K562 (cell line): ENCODE measurements around the gene CCND3. TPM values are rescaled to one million over a fixed set of nuclear protein-coding genes. Genes with fewer than 3 reads are reported as not detected.
A peak's percentile ranks its signal among the peaks of the same experiment; 100 is the strongest.

Experiments used
- ARNT ChIP-seq, 2 experiments: fragments of 450-650 bp; IDR thresholded peaks; 2 replicates each; pipeline ENCODE4 v1.6.1; 2016; ENCODE audit warnings: mild to moderate bottlenecking in 1 of 2
- HDAC1 ChIP-seq, 2 experiments: fragments of 450-650 bp; IDR thresholded peaks; 2 replicates each; pipeline ENCODE4 v1.6.1; 2016 to 2017; ENCODE audit warnings: inconsistent platforms in 1 of 2, mild to moderate bottlenecking in 1 of 2, moderate library complexity in 1 of 2
- MYC ChIP-seq, 2 experiments: fragments of 250-450 bp in 1 of 2; sonication (Bioruptor Pico) in 1 of 2; IDR thresholded peaks; 2 replicates each; pipeline versions ENCODE4 v1.5.1 to v1.6.1; 2012 to 2021; ENCODE audit warnings: low read depth in 2 of 2, borderline replicate concordance in 1 of 2, improper control_type of control experiment in 1 of 2, low read length in 1 of 2, mild to moderate bottlenecking in 1 of 2, moderate library complexity in 1 of 2
- PML ChIP-seq: IDR thresholded peaks from 2 replicates; pipeline ENCODE4 v1.6.1; 2012; ENCODE audit warnings: low read length, inconsistent platforms
- SIN3B ChIP-seq: fragments of 450-650 bp; IDR thresholded peaks from 2 replicates; pipeline ENCODE4 v1.6.1; 2017; ENCODE audit warnings: low read depth, mild to moderate bottlenecking, moderate library complexity
- YY1 ChIP-seq, 3 experiments: IDR thresholded peaks; 2 replicates each; pipeline ENCODE4 v1.6.1; 2011; ENCODE audit warnings: low read length in 2 of 3, mild to moderate bottlenecking in 2 of 3, moderate library complexity in 2 of 3, borderline replicate concordance in 1 of 3, control low read depth in 1 of 3, low read depth in 1 of 3; ENCODE audit not compliant: insufficient read depth in 3 of 3, insufficient replicate concordance in 2 of 3, control insufficient read depth in 1 of 3, insufficient read length in 1 of 3; ENCODE audit errors: extremely low read depth in 1 of 3
- ZNF41 ChIP-seq: fragments of 250-450 bp; sonication (Bioruptor Pico); conservative IDR thresholded peaks from 2 replicates; pipeline ENCODE4 v1.4.0; 2020; ENCODE audit warnings: mild to moderate bottlenecking
- ZNF445 ChIP-seq: fragments of 250-450 bp; sonication (Bioruptor Pico); IDR thresholded peaks from 2 replicates; pipeline ENCODE4 v1.4.0; 2020; ENCODE audit warnings: low read depth, mild to moderate bottlenecking, moderate library complexity
- polyA plus RNA-seq, 8 experiments: library from polyadenylated mRNA; depleted of rRNA in 4 of 8; stranded (reverse) in 5 of 8; unstranded in 3 of 8; fragments of >200 nt; fragmentation: Nextera tagmentation in 2 of 8; fragmentation: Illumina TruSeq in 1 of 8; extraction: Ambion mirVana in 2 of 8; extraction: Trizol in 1 of 8; gene quantifications; 2 replicates each; pipeline versions ENCODE4 v1.2.1 to v1.2.3, GENCODE V29; 2011 to 2014; ENCODE audit warnings: inconsistent platforms in 1 of 8, missing spikeins in 1 of 8
- total RNA-seq, 7 experiments: library from RNA; depleted of rRNA in 6 of 7; stranded (reverse); fragments of >200 nt in 6 of 7; fragmentation: Illumina TruSeq in 2 of 7; extraction: Trizol in 2 of 7; gene quantifications; 2 replicates each; pipeline versions ENCODE4 v1.2.1 to v1.2.3, GENCODE V29; 2011 to 2021; ENCODE audit warnings: low replicate concordance in 1 of 7
- TF ChIP-seq, protein P1 (sequence below): fragments of 150-350 bp; IDR thresholded peaks from 2 replicates; pipeline ENCODE4 v1.6.1; 2014; ENCODE audit warnings: low read depth, mild to moderate bottlenecking, low read length, borderline replicate concordance
- TF ChIP-seq, protein P2 (sequence below): fragments of 250-450 bp; sonication (Bioruptor Pico); IDR thresholded peaks from 2 replicates; pipeline ENCODE4 v1.5.0; 2021; ENCODE audit warnings: mild to moderate bottlenecking, moderate library complexity
- TF ChIP-seq, protein P3 (sequence below): fragments of 450-650 bp; IDR thresholded peaks from 2 replicates; pipeline ENCODE4 v1.6.1; 2016; ENCODE audit warnings: low read depth, mild to moderate bottlenecking, moderate library complexity
- TF ChIP-seq, protein P4 (sequence below): fragments of 200-400 bp; formaldehyde crosslinking; IDR thresholded peaks from 2 replicates; pipeline ENCODE4 v1.6.1; 2017; ENCODE audit warnings: mild to moderate bottlenecking, low read depth, low read length, moderate library complexity
- TF ChIP-seq, protein P5 (sequence below): fragments of 250-450 bp; sonication (Bioruptor Pico); IDR thresholded peaks from 2 replicates; pipeline ENCODE4 v1.5.0; 2021
- TF ChIP-seq, protein P6 (sequence below): sonication (generic); formaldehyde crosslinking; IDR thresholded peaks from 2 replicates; pipeline ENCODE4 v1.8.1; 2022; ENCODE audit warnings: missing genetic modification reagents

CCND3 gene
- total and polyA plus RNA-seq, 9 of the 15 experiments (the other 6 are each of a cell fraction or from before 2014, with no cell fraction given): 21.5 to 204 (median 97.4) TPM

DNA sequence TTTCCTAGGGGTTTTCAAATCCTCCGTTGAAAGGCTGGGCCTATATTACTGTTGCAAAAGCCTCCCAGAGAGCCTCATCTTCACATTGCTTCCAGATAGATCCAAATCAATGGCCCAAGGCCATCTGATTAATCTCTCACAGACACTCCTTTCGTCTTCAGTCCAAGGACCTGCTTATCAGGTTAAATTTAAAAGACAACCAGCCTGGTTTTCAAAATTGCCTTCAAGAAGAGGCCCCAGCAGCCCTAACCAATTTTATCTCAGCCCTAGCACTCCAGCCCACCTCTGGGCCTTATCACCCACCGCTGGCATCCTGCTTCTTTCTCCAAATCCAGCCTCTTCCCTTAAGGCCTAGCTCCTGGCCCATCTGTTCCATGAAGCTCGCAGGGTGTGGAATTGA, 15.5 kb upstream of the CCND3 start (continued):
- TF ChIP-seq, protein P1, sequence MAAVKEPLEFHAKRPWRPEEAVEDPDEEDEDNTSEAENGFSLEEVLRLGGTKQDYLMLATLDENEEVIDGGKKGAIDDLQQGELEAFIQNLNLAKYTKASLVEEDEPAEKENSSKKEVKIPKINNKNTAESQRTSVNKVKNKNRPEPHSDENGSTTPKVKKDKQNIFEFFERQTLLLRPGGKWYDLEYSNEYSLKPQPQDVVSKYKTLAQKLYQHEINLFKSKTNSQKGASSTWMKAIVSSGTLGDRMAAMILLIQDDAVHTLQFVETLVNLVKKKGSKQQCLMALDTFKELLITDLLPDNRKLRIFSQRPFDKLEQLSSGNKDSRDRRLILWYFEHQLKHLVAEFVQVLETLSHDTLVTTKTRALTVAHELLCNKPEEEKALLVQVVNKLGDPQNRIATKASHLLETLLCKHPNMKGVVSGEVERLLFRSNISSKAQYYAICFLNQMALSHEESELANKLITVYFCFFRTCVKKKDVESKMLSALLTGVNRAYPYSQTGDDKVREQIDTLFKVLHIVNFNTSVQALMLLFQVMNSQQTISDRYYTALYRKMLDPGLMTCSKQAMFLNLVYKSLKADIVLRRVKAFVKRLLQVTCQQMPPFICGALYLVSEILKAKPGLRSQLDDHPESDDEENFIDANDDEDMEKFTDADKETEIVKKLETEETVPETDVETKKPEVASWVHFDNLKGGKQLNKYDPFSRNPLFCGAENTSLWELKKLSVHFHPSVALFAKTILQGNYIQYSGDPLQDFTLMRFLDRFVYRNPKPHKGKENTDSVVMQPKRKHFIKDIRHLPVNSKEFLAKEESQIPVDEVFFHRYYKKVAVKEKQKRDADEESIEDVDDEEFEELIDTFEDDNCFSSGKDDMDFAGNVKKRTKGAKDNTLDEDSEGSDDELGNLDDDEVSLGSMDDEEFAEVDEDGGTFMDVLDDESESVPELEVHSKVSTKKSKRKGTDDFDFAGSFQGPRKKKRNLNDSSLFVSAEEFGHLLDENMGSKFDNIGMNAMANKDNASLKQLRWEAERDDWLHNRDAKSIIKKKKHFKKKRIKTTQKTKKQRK: no peak
- peak; percentile 40; the same call in 1 of the 2 replicates for TF ChIP-seq MYC (IDR thresholded peaks at IDR 0.05; ENCODE audit: low read depth, low read length)
- no peak for TF ChIP-seq MYC (CRISPR knock-in tag; IDR thresholded peaks at IDR 0.05; ENCODE audit: borderline replicate concordance, low read depth)
- TF ChIP-seq, protein P2, sequence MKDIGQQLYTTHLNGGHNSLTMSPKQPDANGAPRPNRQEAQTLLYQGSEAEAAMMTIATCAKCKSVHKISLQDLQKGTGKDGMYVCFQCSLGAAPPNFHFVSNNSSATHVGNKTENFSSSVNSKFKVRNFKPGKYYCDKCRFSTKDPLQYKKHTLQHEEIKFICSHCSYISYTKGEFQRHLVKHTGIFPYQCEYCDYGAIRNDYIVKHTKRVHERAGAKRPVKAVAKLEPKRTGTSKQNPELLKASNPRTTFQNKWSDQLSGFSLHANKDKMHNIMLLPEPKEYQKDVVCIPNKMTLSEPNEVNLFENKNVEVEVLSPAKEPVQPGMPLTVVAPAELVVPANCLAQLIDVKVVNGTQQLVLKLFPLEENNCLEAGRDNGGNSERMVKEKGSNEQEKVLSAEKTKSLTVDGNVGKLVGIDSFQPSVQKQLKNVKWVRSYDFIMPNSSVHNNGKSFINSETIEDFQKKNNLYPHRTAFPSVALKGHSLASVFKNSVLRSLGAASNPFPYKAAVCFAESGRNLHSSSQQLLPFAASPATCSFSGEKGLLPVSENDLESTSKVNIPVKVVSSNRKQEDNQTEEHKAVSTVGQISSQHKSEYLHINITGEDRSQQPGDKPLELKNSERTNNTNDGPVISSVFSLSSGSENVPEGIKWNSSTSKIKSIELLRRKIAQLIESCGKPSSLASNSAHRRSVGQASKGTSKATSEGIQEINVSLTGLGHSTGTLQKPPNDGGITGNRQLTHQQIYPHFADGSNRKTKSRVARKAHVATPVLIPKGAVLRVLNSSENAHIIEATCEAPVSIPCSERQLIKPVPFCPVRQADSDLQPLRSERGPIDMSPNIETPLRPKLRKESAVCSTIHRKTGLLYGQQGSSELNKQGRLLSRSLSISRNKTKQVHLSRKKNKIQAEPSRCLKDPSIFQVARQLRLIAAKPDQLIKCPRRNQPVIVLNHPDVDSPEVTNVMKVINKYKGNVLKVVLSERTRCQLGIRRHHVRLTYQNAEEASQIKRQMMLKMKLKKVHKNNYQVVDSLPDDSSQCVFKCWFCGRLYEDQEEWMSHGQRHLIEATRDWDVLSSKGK (CRISPR knock-in tag): no peak
- TF ChIP-seq ARNT (IDR thresholded peaks at IDR 0.05): peak; percentile 18 to 29; a peak in 1 of 4 replicates
- peak; percentile 74 for TF ChIP-seq PML
- TF ChIP-seq SIN3B: no peak
- 0 out of 4 replicates have a peak, but pooled peaks of 1 of the 2 experiments have one; percentile 38 for TF ChIP-seq HDAC1 (IDR thresholded peaks at IDR 0.05)
- TF ChIP-seq, protein P3, sequence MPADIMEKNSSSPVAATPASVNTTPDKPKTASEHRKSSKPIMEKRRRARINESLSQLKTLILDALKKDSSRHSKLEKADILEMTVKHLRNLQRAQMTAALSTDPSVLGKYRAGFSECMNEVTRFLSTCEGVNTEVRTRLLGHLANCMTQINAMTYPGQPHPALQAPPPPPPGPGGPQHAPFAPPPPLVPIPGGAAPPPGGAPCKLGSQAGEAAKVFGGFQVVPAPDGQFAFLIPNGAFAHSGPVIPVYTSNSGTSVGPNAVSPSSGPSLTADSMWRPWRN: no peak
- TF ChIP-seq, protein P4, sequence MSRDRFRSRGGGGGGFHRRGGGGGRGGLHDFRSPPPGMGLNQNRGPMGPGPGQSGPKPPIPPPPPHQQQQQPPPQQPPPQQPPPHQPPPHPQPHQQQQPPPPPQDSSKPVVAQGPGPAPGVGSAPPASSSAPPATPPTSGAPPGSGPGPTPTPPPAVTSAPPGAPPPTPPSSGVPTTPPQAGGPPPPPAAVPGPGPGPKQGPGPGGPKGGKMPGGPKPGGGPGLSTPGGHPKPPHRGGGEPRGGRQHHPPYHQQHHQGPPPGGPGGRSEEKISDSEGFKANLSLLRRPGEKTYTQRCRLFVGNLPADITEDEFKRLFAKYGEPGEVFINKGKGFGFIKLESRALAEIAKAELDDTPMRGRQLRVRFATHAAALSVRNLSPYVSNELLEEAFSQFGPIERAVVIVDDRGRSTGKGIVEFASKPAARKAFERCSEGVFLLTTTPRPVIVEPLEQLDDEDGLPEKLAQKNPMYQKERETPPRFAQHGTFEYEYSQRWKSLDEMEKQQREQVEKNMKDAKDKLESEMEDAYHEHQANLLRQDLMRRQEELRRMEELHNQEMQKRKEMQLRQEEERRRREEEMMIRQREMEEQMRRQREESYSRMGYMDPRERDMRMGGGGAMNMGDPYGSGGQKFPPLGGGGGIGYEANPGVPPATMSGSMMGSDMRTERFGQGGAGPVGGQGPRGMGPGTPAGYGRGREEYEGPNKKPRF: no peak
- TF ChIP-seq ZNF41 (CRISPR knock-in tag): no peak
- TF ChIP-seq, protein P5, sequence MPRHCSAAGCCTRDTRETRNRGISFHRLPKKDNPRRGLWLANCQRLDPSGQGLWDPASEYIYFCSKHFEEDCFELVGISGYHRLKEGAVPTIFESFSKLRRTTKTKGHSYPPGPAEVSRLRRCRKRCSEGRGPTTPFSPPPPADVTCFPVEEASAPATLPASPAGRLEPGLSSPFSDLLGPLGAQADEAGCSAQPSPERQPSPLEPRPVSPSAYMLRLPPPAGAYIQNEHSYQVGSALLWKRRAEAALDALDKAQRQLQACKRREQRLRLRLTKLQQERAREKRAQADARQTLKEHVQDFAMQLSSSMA: no peak
- no peak for TF ChIP-seq YY1 (IDR thresholded peaks at IDR 0.05; ENCODE audit: borderline replicate concordance in 1 of 3, control insufficient read depth in 1 of 3, extremely low read depth in 1 of 3, insufficient read depth in 3 of 3, insufficient read length in 1 of 3, insufficient replicate concordance in 2 of 3, low read depth in 1 of 3, low read length in 2 of 3)
- TF ChIP-seq ZNF445 (CRISPR knock-in tag): no peak
- TF ChIP-seq, protein P6, sequence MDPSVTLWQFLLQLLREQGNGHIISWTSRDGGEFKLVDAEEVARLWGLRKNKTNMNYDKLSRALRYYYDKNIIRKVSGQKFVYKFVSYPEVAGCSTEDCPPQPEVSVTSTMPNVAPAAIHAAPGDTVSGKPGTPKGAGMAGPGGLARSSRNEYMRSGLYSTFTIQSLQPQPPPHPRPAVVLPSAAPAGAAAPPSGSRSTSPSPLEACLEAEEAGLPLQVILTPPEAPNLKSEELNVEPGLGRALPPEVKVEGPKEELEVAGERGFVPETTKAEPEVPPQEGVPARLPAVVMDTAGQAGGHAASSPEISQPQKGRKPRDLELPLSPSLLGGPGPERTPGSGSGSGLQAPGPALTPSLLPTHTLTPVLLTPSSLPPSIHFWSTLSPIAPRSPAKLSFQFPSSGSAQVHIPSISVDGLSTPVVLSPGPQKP (CRISPR knock-in tag): no peak
